Measurements from ENCODE around the gene DPH1.

The DPH1 gene

GRCh38 chr17:2082003-2082781, 52.2 kb downstream of the DPH1 start:
- no peak for DNase-seq

- no peak for DNase-seq
These were observed 53.7 kb downstream of the DPH1 start for GRCh38 chr17:2083613-2084035.

GRCh38 chr17:2084036-2084765, 54.2 kb downstream of the DPH1 start:
- DNase-seq = no peak

GRCh38 chr17:2084766-2085647, 55.1 kb downstream of the DPH1 start:
- no peak for DNase-seq

GRCh38 chr17:2085648-2085949, 55.6 kb downstream of the DPH1 start:
- DNase-seq = no peak

- DNase-seq = no peak
These were observed 56.4 kb downstream of the DPH1 start for GRCh38 chr17:2086306-2086705.

GRCh38 chr17:2087597-2088211, 57.8 kb downstream of the DPH1 start:
- no peak for DNase-seq

GRCh38 chr17:2089021-2089422, 59.1 kb downstream of the DPH1 start:
- DNase-seq = no peak

- DNase-seq = no peak
These were observed 60.3 kb downstream of the DPH1 start for GRCh38 chr17:2090210-2090641.

- no peak for DNase-seq
These were observed 61.0 kb downstream of the DPH1 start for GRCh38 chr17:2090804-2091534.

- no peak for DNase-seq
These were observed 62.3 kb downstream of the DPH1 start for GRCh38 chr17:2092253-2092652.

GRCh38 chr17:2093349-2093748, 63.4 kb downstream of the DPH1 start:
- no peak for DNase-seq

Data from NCI-H1105 (cell line).